DOHH2 (cell line): ENCODE measurements around the gene MRPS18A.

Source experiments
- CTCF ChIP-seq: fragments of 200-600 bp; sonication (generic); IDR thresholded peaks from one replicate; pipeline ENCODE4 v1.5.1; 2014; ENCODE audit warnings: antibody characterized with exemption, mild to moderate bottlenecking, low read depth, low read length; ENCODE audit not compliant: poor library complexity, severe bottlenecking
- EZH2phosphoT487 ChIP-seq: fragments of 200-600 bp; sonication (generic); IDR thresholded peaks from 2 replicates; pipeline ENCODE4 v1.6.1; 2017; ENCODE audit warnings: borderline replicate concordance, mild to moderate bottlenecking, antibody characterized with exemption, low read length, moderate library complexity, mixed read lengths

- TF ChIP-seq CTCF (peak; percentile 12), EZH2phosphoT487 (no peak)
Observed at GRCh38 chr6:43657221-43657802, 30.3 kb downstream of the MRPS18A start.
